ENCODE measurements around the gene HYLS1.
A peak's percentile ranks its signal among the peaks of the same experiment; 100 is the strongest.
"Not testable (repeated sequence)": the region's sequence is repeated elsewhere in the genome, so short reads cannot be mapped to it uniquely, and the experiment has no call there.

The HYLS1 gene

GRCh38 chr11:125910226-125910849, 22.9 kb downstream of the HYLS1 start:
- TF ChIP-seq CTCF (conservative IDR thresholded peaks at IDR 0.05) (no peak), ZFX (IDR thresholded peaks at IDR 0.05) (no peak)
- no peak overlapping the region for H3K27ac ChIP-seq

- H3K27ac ChIP-seq = not testable (repeated sequence)
- TF ChIP-seq CTCF (conservative IDR thresholded peaks at IDR 0.05) = 0 out of 2 replicates have a peak, but pooled peaks have one; percentile 8
These were observed 27.1 kb downstream of the HYLS1 start for GRCh38 chr11:125914601-125915000.

- no peak for TF ChIP-seq ZFX (IDR thresholded peaks at IDR 0.05)
- TF ChIP-seq CTCF (conservative IDR thresholded peaks at IDR 0.05) = no peak
- H3K27ac ChIP-seq = no peak overlapping the region
These were observed 29.3 kb downstream of the HYLS1 start for GRCh38 chr11:125916683-125917347.

- H3K27ac ChIP-seq = no peak overlapping the region
- TF ChIP-seq ZFX (IDR thresholded peaks at IDR 0.05) (no peak), CTCF (conservative IDR thresholded peaks at IDR 0.05) (no peak; the same call in 1 of the 2 replicates)
These were observed 30.8 kb downstream of the HYLS1 start for GRCh38 chr11:125918140-125918840.

GRCh38 chr11:125921042-125921441, 33.6 kb downstream of the HYLS1 start:
- H3K27ac ChIP-seq = no peak overlapping the region
- no peak for TF ChIP-seq CTCF (conservative IDR thresholded peaks at IDR 0.05)
- no peak for TF ChIP-seq ZFX (IDR thresholded peaks at IDR 0.05)

GRCh38 chr11:125922156-125922555, 34.7 kb downstream of the HYLS1 start:
- TF ChIP-seq ZFX (IDR thresholded peaks at IDR 0.05) (no peak), CTCF (conservative IDR thresholded peaks at IDR 0.05) (no peak)

GRCh38 chr11:125923012-125923579, 35.6 kb downstream of the HYLS1 start:
- TF ChIP-seq CTCF (conservative IDR thresholded peaks at IDR 0.05) = peak; percentile 93
- TF ChIP-seq ZFX (IDR thresholded peaks at IDR 0.05) = no peak

More at GRCh38 chr11:125922156-125922555, 34.7 kb downstream of the HYLS1 start:
- H3K27ac ChIP-seq = no peak overlapping the region

More at GRCh38 chr11:125923012-125923579, 35.6 kb downstream of the HYLS1 start:
- H3K27ac ChIP-seq = no peak overlapping the region

Measured in C4-2B (cell line).